Ovary (tissue), 3 donors: ENCODE measurements around the gene DNER.

Source experiments
- CTCF ChIP-seq, 3 donors: fragments of 450-650 bp in 2 of 3; fragments of 200-600 bp in 1 of 3; IDR thresholded peaks; one replicate each; pipeline versions ENCODE4 v1.5.1 to v1.8.0; 2016 to 2022; ENCODE audit warnings: antibody characterized with exemption in 3 of 3, mild to moderate bottlenecking in 1 of 3
- POLR2A ChIP-seq: fragments of 450-650 bp; IDR thresholded peaks from one replicate; pipeline ENCODE4 v1.6.1; 2017; ENCODE audit warnings: antibody characterized with exemption, mild to moderate bottlenecking, moderate library complexity
- donor health status: DM: no; HTN: no; CAD: no.

GRCh38 chr2:229407170-229407569, 307.2 kb downstream of the DNER start:
- no peak for TF ChIP-seq CTCF (IDR thresholded peaks at IDR 0.05)
- no peak for TF ChIP-seq POLR2A
